Measurements from ENCODE around the gene DNAI7.

GRCh38 chr12:25195056-25195971 is at the start of gene DNAI7, which contains the start of gene ETFRF1:
- TF ChIP-seq MAX (IDR thresholded peaks at IDR 0.05) (peak; percentile 79), RAD21 (conservative IDR thresholded peaks at IDR 0.05 in 1 of 2, IDR thresholded peaks at IDR 0.05 in 1 of 2) (no peak), PHF8 (IDR thresholded peaks at IDR 0.05; ENCODE audit: borderline replicate concordance, low read depth) (peak; percentile 73; the same call in 1 of the 2 replicates)

All from A549 (cell line).